ENCODE data around the gene CYP4F22. TPM values are rescaled to one million over a fixed set of nuclear protein-coding genes. Genes with fewer than 3 reads are reported as not detected.

CYP4F22 gene
- total RNA-seq, 4 donors from 2014 or later = 0.11 TPM; not detected in 3

- no peak for DNase-seq
- Histone ChIP-seq H3K36me3 (no peaks in the 10 kb centered on the region), H3K27ac (no peak overlapping the region), H3K4me3 (replicated peaks in 1 of 3) (no peak overlapping the region), H3K27me3 (peaks cover 8% of the 10 kb centered on the region), H3K9me3 (no peaks in the 10 kb centered on the region), H3K4me1 (peaks cover 0 to 7% of the 10 kb centered on the region in 2 donors)
- WGBS, 2 donors = 92 to 93% methylated on average over 5 of the region's 5 CpGs
- intact Hi-C loops (cut with DNase I) = no loop called here
- TF ChIP-seq POLR2A (IDR thresholded peaks at IDR 0.05) (no peak), CTCF (IDR thresholded peaks at IDR 0.05) (no peak)
Measured at GRCh38 chr19:15549581-15549980, 41.3 kb downstream of the CYP4F22 start.

GRCh38 chr19:15550273-15550672, 41.9 kb downstream of the CYP4F22 start:
- Histone ChIP-seq H3K9me3 (no peaks in the 10 kb centered on the region), H3K27ac (no peak overlapping the region), H3K4me3 (replicated peaks in 1 of 3) (no peak overlapping the region), H3K36me3 (no peaks in the 10 kb centered on the region), H3K4me1 (peaks cover under 1 to 7% of the 10 kb centered on the region in 2 donors), H3K27me3 (peaks cover 8% of the 10 kb centered on the region)
- no peak for DNase-seq
- TF ChIP-seq CTCF (IDR thresholded peaks at IDR 0.05) = no peak
- no peak for TF ChIP-seq POLR2A (IDR thresholded peaks at IDR 0.05)
- 63 to 80% methylated on average over 3 of the region's 3 CpGs for WGBS, 2 donors
- intact Hi-C loops (cut with DNase I) = loop anchor here (5.0 to 10.0 kb wide), 2 partner anchors 175 to 463 kb away; partner anchors contain the start of gene AKAP8

- DNase-seq = no peak
- no peak overlapping the region for H3K27ac ChIP-seq
- no peak for TF ChIP-seq CTCF (IDR thresholded peaks at IDR 0.05)
- no peak for TF ChIP-seq POLR2A (IDR thresholded peaks at IDR 0.05)
- intact Hi-C loops (cut with DNase I) = loop anchor here (5.0 to 10.0 kb wide), 2 partner anchors 176 to 464 kb away; partner anchors contain the start of gene AKAP8
- H3K4me1 ChIP-seq = peaks cover 7 to 10% of the 10 kb centered on the region in 2 donors
- no peaks in the 10 kb centered on the region for H3K36me3 ChIP-seq
- H3K27me3 ChIP-seq = peaks cover 8% of the 10 kb centered on the region
- 3 to 6% methylated on average over 4 to 8 of the region's 8 CpGs for WGBS, 2 donors
- no peaks in the 10 kb centered on the region for H3K9me3 ChIP-seq
- H3K4me3 ChIP-seq (replicated peaks in 1 of 3) = no peak overlapping the region
Measured at GRCh38 chr19:15550929-15551292, 42.6 kb downstream of the CYP4F22 start.

- Histone ChIP-seq H3K27ac (no peak overlapping the region), H3K4me1 (peaks cover 10 to 14% of the 10 kb centered on the region in 2 donors), H3K27me3 (peaks cover 8% of the 10 kb centered on the region), H3K4me3 (replicated peaks in 1 of 3) (no peak overlapping the region), H3K9me3 (no peaks in the 10 kb centered on the region), H3K36me3 (no peaks in the 10 kb centered on the region)
- TF ChIP-seq POLR2A (IDR thresholded peaks at IDR 0.05) = no peak
- no peak for TF ChIP-seq CTCF (IDR thresholded peaks at IDR 0.05)
- WGBS, 2 donors = 7 to 19% methylated on average over 6 to 14 of the region's 40 CpGs
- peak; percentile 10 to 19 for DNase-seq
- intact Hi-C loops (cut with DNase I) = loop anchor here (5.0 to 10.0 kb wide), 2 partner anchors 177 to 464 kb away; partner anchors contain the start of gene AKAP8
Measured at GRCh38 chr19:15551293-15552004, 43.1 kb downstream of the CYP4F22 start.

- no peaks in the 10 kb centered on the region for H3K9me3 ChIP-seq
- H3K4me1 ChIP-seq = peaks cover 10 to 14% of the 10 kb centered on the region in 2 donors
- TF ChIP-seq POLR2A (IDR thresholded peaks at IDR 0.05) (no peak), CTCF (IDR thresholded peaks at IDR 0.05) (no peak)
- H3K27me3 ChIP-seq = peaks cover 8% of the 10 kb centered on the region
- DNase-seq = no peak
- H3K36me3 ChIP-seq = no peaks in the 10 kb centered on the region
- H3K4me3 ChIP-seq (replicated peaks in 1 of 3) = no peak overlapping the region
- WGBS, 2 donors = 60 to 63% methylated on average over 17 of the region's 17 CpGs
- intact Hi-C loops (cut with DNase I) = loop anchor here (10.0 kb wide), 1 partner anchor 180 kb away; the partner anchor contains the start of gene AKAP8
- H3K27ac ChIP-seq = no peak overlapping the region
Measured at GRCh38 chr19:15555021-15555420, 46.7 kb downstream of the CYP4F22 start.

Measured in thyroid gland (tissue), 4 donors.